HG02885 (cell line): ENCODE results near the gene LEFTY1.
"Not testable (repeated sequence)": the region's sequence is repeated elsewhere in the genome, so short reads cannot be mapped to it uniquely, and the experiment has no call there.

ENCODE experiments used
- ATAC-seq: cut with Tn5 transposase; IDR thresholded peaks from one replicate; pipeline ENCODE4 v1.9.1; 2021; ENCODE audit warnings: mild to moderate bottlenecking; ENCODE audit not compliant: unreplicated experiment, poor library complexity

The LEFTY1 gene

GRCh38 chr1:225890346-225891228 lies 1.6 kb upstream of the LEFTY1 start:
- no peak for ATAC-seq

GRCh38 chr1:225889743-225890142 lies 797 bp upstream of the LEFTY1 start:
- no peak for ATAC-seq

- ATAC-seq = no peak
These were observed 553 bp downstream of the LEFTY1 start for GRCh38 chr1:225888289-225888897.

GRCh38 chr1:225887554-225888288 lies 1.2 kb downstream of the LEFTY1 start:
- not testable (repeated sequence) for ATAC-seq

GRCh38 chr1:225887030-225887314 lies 2.0 kb downstream of the LEFTY1 start:
- no peak for ATAC-seq

- no peak for ATAC-seq
These were observed 2.6 kb downstream of the LEFTY1 start for GRCh38 chr1:225886159-225887029.

- ATAC-seq = no peak
These were observed 3.6 kb downstream of the LEFTY1 start for GRCh38 chr1:225885336-225885735.

- ATAC-seq = no peak
These were observed 5.2 kb downstream of the LEFTY1 start for GRCh38 chr1:225883616-225884265.

GRCh38 chr1:225882694-225883615 lies 6.0 kb downstream of the LEFTY1 start:
- peak; percentile 40 for ATAC-seq

GRCh38 chr1:225881959-225882693 lies 6.8 kb downstream of the LEFTY1 start, which contains the start of gene TMEM63A:
TSS of gene TMEM63A (minus strand) at chr1:225882380. CDS start at chr1:225877580, 4,800 bp downstream.
- peak; percentile 79 for ATAC-seq

- peak; percentile 24 for ATAC-seq
These were observed 7.6 kb downstream of the LEFTY1 start for GRCh38 chr1:225881081-225881958.

GRCh38 chr1:225880636-225881035 lies 8.3 kb downstream of the LEFTY1 start:
- ATAC-seq = no peak

GRCh38 chr1:225880222-225880588 lies 8.7 kb downstream of the LEFTY1 start:
- ATAC-seq = no peak

GRCh38 chr1:225879521-225880221 lies 9.3 kb downstream of the LEFTY1 start:
- ATAC-seq = no peak

- ATAC-seq = no peak
These were observed 10.7 kb downstream of the LEFTY1 start for GRCh38 chr1:225878282-225878681.

GRCh38 chr1:225877580-225877979 lies 11.4 kb downstream of the LEFTY1 start:
- ATAC-seq = no peak
